Keratinocyte (primary cell): ENCODE results near the gene ECHDC3. TPM values are rescaled to one million over a fixed set of nuclear protein-coding genes. Genes with fewer than 3 reads are reported as not detected.

ENCODE experiments used
- DNase-seq: peaks from one replicate; pipeline ENCODE4 v3.0.0-alpha.2; 2011; ENCODE audit warnings: low read depth, missing footprints, low spot score
- FAIRE-seq: peaks from 2 replicates; lab custom pipeline; 2011; peaks lifted over from hg19 to GRCh38; lab: Jason Lieb, UNC
- H2AFZ ChIP-seq: 2 replicates; pipeline ENCODE4 v1.6.0; 2012; ENCODE audit warnings: low read length, control low read depth, inconsistent platforms; ENCODE audit not compliant: control insufficient read depth
- H3K27ac ChIP-seq: 2 replicates; pipeline ENCODE4 v1.5.1; 2011; ENCODE audit warnings: low read length; ENCODE audit not compliant: control insufficient read depth, insufficient read depth
- H3K27me3 ChIP-seq: 3 replicates; pipeline ENCODE4 v1.6.0; 2011; ENCODE audit warnings: low read length; ENCODE audit not compliant: control insufficient read depth, insufficient read depth; ENCODE audit errors: extremely low read depth
- H3K36me3 ChIP-seq, 2 experiments: 2 replicates in 1 of 2; 3 replicates in 1 of 2; pipeline ENCODE4 v1.5.1; 2011; ENCODE audit warnings: low read length in 2 of 2, mild to moderate bottlenecking in 1 of 2; ENCODE audit not compliant: control insufficient read depth in 2 of 2, insufficient read depth in 2 of 2; ENCODE audit errors: extremely low read depth in 1 of 2
- H3K4me1 ChIP-seq: 3 replicates; pipeline ENCODE4 v1.5.1; 2011; ENCODE audit warnings: low read length; ENCODE audit not compliant: control insufficient read depth, insufficient read depth; ENCODE audit errors: extremely low read depth
- H3K4me2 ChIP-seq: 3 replicates; pipeline ENCODE4 v1.6.0; 2011; ENCODE audit warnings: low read depth, low read length; ENCODE audit not compliant: control insufficient read depth, insufficient read depth; ENCODE audit errors: extremely low read depth
- H3K4me3 ChIP-seq, 3 experiments: fragments of 200-600 bp in 1 of 3; sonication (generic) in 1 of 3; 2 replicates in 2 of 3; 3 replicates in 1 of 3; pipeline ENCODE4 v1.5.1; 2011 to 2016; ENCODE audit warnings: low read length in 3 of 3, mild to moderate bottlenecking in 3 of 3, control low read depth in 2 of 3, inconsistent platforms in 1 of 3, low read depth in 1 of 3, mixed read lengths in 1 of 3, mixed run types in 1 of 3, moderate library complexity in 1 of 3; ENCODE audit not compliant: control insufficient read depth in 2 of 3, insufficient read depth in 2 of 3; ENCODE audit errors: extremely low read depth in 1 of 3
- H3K79me2 ChIP-seq: 2 replicates; pipeline ENCODE4 v1.6.0; 2012; ENCODE audit warnings: low read length; ENCODE audit not compliant: control insufficient read depth, insufficient read depth
- H3K9ac ChIP-seq: 3 replicates; pipeline ENCODE4 v1.6.0; 2011; ENCODE audit warnings: low read length; ENCODE audit not compliant: control insufficient read depth, insufficient read depth; ENCODE audit errors: extremely low read depth
- H3K9me1 ChIP-seq: 3 replicates; pipeline ENCODE4 v1.6.0; 2011; ENCODE audit warnings: low read length; ENCODE audit not compliant: control insufficient read depth, insufficient read depth; ENCODE audit errors: extremely low read depth
- H3K9me3 ChIP-seq: 2 replicates; pipeline ENCODE4 v1.5.1; 2012; ENCODE audit warnings: low read depth, low read length; ENCODE audit not compliant: control insufficient read depth
- H4K20me1 ChIP-seq: 3 replicates; pipeline ENCODE4 v1.6.0; 2011; ENCODE audit warnings: low read length; ENCODE audit not compliant: control insufficient read depth, insufficient read depth; ENCODE audit errors: extremely low read depth
- CTCF ChIP-seq, 3 experiments: IDR thresholded peaks in 1 of 3; conservative IDR thresholded peaks in 1 of 3; optimal IDR thresholded peaks in 1 of 3; 2 replicates in 2 of 3; 3 replicates in 1 of 3; pipeline versions ENCODE3 to v1.5.1; 2011; ENCODE audit warnings: low read length in 3 of 3, mild to moderate bottlenecking in 3 of 3, moderate library complexity in 2 of 3, control low read depth in 1 of 3, inconsistent platforms in 1 of 3; ENCODE audit not compliant: insufficient read depth in 2 of 3; ENCODE audit errors: extremely low read depth in 1 of 3
- EZH2 ChIP-seq: IDR thresholded peaks from one replicate; pipeline ENCODE4 v1.6.1; 2012; ENCODE audit warnings: inconsistent platforms, mild to moderate bottlenecking, low read length, moderate library complexity
- dilution Hi-C: fragments of 300-500 bp; cut with MboI; formaldehyde crosslinking; loops from one replicate; pipeline ENCODE4 v1.7.0; 2020; ENCODE audit warnings: low sequenced_read_pairs; ENCODE audit not compliant: extremely low pct_ligation_motif_present
- polyA plus RNA-seq, 5 experiments: library from polyadenylated mRNA; depleted of rRNA in 3 of 5; stranded (reverse) in 3 of 5; stranded (forward) in 1 of 5; unstranded in 1 of 5; fragments of >200 nt; gene quantifications; 1 replicate in 1 of 5; 2 replicates in 3 of 5; 3 replicates in 1 of 5; pipeline versions ENCODE4 v1.2.1 to v1.2.3, GENCODE V29; 2011 to 2012; ENCODE audit warnings: missing spikeins in 2 of 5, low read depth in 1 of 5, low replicate concordance in 1 of 5

ECHDC3 gene
- polyA plus RNA-seq, 1 donor (not counting 4 experiments of a cell fraction or from before 2014, with no cell fraction given) = 3.5 TPM

- DNase-seq (no peak), FAIRE-seq (no peak)
- Histone ChIP-seq H4K20me1 (no peaks in the 10 kb centered on the region), H3K4me3 (no peak overlapping the region), H3K27me3 (no peaks in the 10 kb centered on the region), H3K9me3 (no peaks in the 10 kb centered on the region), H3K4me2 (no peak overlapping the region), H3K9me1 (no peaks in the 10 kb centered on the region), H3K27ac (no peak overlapping the region), H3K9ac (no peak overlapping the region), H3K79me2 (no peaks in the 10 kb centered on the region), H3K36me3 (no peaks in the 10 kb centered on the region), H2AFZ (no peak overlapping the region), H3K4me1 (peaks cover 6% of the 10 kb centered on the region)
- TF ChIP-seq EZH2 (no peak), CTCF (optimal IDR thresholded peaks at IDR 0.05 in 1 of 3, IDR thresholded peaks at IDR 0.05 in 1 of 3, conservative IDR thresholded peaks at IDR 0.05 in 1 of 3; ENCODE audit: extremely low read depth in 1 of 3, insufficient read depth in 2 of 3, low read length in 3 of 3) (no peak)
- dilution Hi-C loops = no loop called here
These were observed 54.3 kb downstream of the ECHDC3 start for GRCh38 chr10:11796474-11796873.

- H3K79me2 ChIP-seq = no peaks in the 10 kb centered on the region
- H3K9me3 ChIP-seq = no peaks in the 10 kb centered on the region
- no peaks in the 10 kb centered on the region for H3K36me3 ChIP-seq
- TF ChIP-seq CTCF (optimal IDR thresholded peaks at IDR 0.05 in 1 of 3, IDR thresholded peaks at IDR 0.05 in 1 of 3, conservative IDR thresholded peaks at IDR 0.05 in 1 of 3; ENCODE audit: extremely low read depth in 1 of 3, insufficient read depth in 2 of 3, low read length in 3 of 3) (no peak), EZH2 (no peak)
- peaks cover 6% of the 10 kb centered on the region for H3K4me1 ChIP-seq
- no peak overlapping the region for H3K9ac ChIP-seq
- no peak overlapping the region for H3K4me2 ChIP-seq
- no peak for FAIRE-seq
- H3K9me1 ChIP-seq = no peaks in the 10 kb centered on the region
- no peak overlapping the region for H3K4me3 ChIP-seq
- H2AFZ ChIP-seq = no peak overlapping the region
- H3K27ac ChIP-seq = no peak overlapping the region
- dilution Hi-C loops = no loop called here
- no peaks in the 10 kb centered on the region for H4K20me1 ChIP-seq
- no peaks in the 10 kb centered on the region for H3K27me3 ChIP-seq
- DNase-seq = no peak
These were observed 55.1 kb downstream of the ECHDC3 start for GRCh38 chr10:11797281-11797680.
